GM18526 (cell line): Measurements from ENCODE around the gene NBAS.

ENCODE experiments used
- POLR2A ChIP-seq: IDR thresholded peaks from 3 replicates; pipeline ENCODE4 v1.6.1; 2011; ENCODE audit not compliant: insufficient read length; ENCODE audit errors: extremely low read depth

NBAS gene

GRCh38 chr2:15595936-15596335 lies 34.8 kb upstream of the NBAS start:
- TF ChIP-seq POLR2A = no peak

GRCh38 chr2:15595342-15595905 lies 34.3 kb upstream of the NBAS start:
- TF ChIP-seq POLR2A = no peak

DNA sequence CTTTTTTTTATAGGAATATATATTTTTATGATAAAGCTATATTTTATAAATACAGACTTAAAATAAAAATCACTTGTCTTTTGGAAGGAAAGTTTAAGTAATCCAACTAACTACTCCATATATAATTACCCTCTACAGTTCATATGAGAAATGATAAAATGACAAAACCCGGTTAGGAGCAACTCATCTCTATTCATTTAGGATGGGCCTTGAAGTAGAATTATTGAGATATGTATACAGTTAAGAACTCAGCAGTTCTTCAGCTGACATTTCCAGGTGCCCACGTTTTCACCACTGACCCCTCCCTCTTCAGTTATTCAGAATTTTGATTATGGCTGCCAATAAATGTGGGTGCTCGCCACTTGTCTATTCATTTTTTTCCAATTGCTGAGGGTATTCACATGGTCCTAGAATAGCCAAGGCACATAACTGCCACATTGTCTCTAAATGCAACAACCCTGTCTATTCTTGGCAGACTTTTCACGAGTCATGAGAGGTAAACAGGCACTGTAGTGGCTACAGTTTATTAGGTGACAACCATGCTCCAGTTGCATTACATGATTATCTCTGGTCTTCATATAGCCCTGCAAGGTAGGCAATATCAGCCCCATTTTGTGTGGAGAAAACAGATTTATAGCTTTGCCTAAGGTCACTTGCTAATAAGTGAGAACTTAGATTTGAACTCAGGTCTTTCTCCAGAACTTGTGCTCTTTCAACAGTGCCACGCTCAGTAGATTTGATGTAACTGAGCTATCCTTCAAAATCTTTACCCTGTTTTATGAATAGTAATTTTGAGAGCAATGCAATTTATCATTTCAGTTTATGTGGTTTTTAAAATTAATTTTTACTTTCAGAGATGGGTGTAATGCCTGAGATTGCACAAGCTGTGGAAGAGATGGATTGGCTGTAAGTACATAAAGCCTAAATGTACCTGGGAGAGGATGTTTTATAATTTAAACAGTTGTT lies 33.4 kb upstream of the NBAS start:
- TF ChIP-seq POLR2A = no peak

DNA sequence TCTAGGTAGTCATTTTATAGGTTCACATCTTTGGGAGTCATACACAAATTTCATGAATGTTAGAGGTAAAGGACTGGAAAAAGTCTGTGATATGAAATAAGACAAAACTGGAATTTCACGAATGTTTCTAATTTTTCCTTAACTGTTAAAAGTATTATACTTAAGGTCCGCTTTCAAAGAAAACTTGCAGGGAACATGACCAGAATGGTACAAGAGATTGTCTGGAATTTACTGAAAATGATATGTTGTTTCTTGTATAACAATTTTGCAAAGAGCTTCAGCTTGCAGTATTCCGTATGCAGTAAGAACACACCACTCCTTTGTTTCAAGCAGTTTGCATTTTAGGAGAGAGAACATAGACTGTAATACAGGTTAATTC lies 32.2 kb upstream of the NBAS start:
- no peak for TF ChIP-seq POLR2A

DNA sequence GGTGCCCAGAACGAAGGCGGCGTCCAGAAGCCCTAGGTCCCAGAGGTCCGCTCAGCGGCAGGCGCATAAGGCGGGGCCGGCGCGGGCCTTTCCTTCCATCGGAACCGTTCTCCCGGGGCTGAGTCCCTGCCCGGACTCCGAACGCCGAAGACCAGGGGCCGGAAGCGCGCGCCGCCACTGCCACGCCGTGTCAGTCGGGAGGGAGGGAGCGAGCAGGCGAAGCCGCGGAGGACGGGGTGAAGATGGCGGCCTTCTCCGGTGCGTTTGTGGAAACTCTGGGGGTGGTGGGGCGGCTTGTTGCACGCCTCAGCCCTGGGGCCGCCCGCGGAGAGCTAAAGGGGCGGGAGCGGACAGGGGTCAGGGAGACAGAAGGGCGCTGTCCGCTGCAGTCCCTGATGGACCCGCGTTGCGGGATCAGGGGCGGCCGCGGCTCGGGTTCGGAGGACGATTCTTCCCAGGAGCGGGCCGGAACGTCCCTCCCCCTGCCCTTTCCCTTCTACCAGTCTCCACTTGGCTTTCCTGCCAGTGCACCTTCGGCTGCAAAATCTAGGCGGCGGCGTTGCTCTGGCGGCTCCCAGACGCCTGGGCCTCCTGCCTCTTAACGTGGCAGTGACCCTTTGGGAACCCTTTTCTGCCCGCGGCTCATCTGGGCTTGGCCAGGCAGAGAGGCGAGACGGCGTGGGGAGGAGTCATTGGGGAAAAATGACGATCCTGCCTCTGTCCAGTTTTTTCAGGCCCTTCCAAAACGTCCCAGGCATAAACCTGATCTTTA lies 30.7 kb upstream of the NBAS start, which contains the start of gene DDX1:
Gene DDX1, plus strand, starts transcription at position 177 of the 772 bp plus-strand sequence. Its CDS starts 66 bp downstream, at position 243.
- peak; percentile 86 for TF ChIP-seq POLR2A

DNA sequence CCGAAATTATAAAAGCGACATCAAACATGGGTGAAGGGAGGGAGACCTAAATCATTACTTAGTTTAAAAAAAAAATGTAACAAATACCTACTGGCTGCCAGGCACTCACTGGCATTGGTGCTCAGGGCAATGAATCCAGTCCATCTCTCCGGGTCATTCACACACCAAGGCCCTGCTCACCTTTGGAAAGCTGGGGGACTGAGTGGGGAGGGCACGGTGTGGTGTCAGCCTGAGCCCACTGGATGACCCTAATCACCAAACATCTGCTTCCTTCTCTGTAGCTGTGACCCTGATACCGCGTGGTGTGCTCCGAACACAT lies 30.2 kb upstream of the NBAS start:
- TF ChIP-seq POLR2A = no peak

DNA sequence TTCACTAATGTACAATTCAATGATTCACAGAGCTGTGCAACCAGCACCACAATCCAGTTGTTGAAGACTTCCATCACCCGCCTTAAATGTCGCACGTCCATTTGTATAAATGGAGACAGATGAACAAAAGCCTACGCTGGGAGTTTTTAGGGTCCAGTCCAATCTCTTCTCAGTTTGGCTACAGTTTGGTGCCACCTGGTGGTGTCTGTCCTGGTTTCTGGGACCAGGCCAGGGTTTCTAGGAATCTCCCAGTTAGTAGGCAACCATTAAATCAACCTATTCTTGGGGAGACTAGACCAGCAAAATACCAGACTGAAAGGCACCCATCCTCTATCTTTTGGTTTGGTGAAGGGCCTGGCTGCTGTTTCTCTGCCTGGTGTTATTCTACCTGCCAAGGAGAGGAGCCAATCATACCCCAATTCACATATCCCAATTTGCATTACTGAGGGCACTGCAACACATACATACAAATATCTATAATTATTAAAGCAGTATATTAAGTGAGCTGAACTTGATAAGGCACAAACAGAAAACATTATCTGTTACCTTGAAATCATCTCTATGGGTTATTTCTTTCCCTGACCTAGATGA lies 27.3 kb upstream of the NBAS start:
- TF ChIP-seq POLR2A = no peak

DNA sequence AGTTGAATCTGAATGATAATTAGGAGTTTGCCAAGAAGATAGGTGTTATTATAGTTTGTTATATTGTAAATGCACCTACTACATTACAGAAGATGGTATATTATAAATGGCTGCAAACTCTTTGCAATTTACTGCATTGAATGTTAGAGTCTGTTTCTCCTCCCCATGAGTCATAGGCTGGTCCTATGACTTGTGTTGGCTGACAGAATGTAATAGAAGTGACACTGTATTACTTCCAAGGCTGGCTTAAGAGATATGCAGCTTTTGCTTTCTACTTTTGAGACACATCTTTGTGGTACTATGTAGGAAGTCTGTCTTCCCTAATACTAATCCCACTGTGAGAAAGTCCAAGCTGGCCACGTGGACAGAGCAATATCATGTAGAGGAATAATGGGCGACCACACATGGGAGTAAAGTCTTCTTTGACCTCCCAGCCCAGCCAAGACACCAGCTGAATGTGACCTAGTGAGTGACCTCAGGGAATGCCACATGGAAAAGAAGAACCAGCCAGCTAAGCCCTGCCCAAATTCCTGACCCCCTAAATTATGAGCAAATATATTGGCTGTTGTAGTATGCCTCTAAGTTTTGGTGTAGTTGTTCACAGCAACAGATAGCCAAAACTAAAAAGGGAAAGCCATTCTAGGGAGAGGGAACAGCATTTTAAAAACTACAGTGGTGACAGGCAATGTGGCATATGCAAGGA lies 23.8 kb upstream of the NBAS start:
- TF ChIP-seq POLR2A = no peak

- TF ChIP-seq POLR2A = no peak
Measured at GRCh38 chr2:15584316-15584715, 23.2 kb upstream of the NBAS start.

DNA sequence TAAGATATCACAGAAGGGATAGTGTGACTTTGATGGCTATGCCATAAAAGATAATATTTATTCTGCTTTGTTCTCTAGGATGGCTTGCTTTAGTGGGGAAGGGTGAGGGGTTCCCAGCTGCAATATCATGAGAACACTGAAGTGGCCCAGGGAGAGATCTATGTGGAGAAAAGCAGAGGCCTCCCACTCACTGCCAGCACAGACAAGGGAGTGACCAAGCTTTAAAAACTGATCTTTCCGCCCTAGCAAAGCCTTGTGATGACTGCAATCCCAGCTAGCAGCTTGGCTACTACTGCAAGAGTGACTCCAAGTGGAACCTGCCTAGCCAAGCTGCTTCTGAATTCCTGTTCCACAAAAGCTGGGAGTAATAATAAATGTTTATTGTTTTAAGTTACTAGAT lies 22.7 kb upstream of the NBAS start:
- TF ChIP-seq POLR2A = no peak

- TF ChIP-seq POLR2A = no peak
Measured at GRCh38 chr2:15582710-15583357, 21.7 kb upstream of the NBAS start.

- TF ChIP-seq POLR2A = no peak
Measured at GRCh38 chr2:15580451-15580850, 19.3 kb upstream of the NBAS start.

DNA sequence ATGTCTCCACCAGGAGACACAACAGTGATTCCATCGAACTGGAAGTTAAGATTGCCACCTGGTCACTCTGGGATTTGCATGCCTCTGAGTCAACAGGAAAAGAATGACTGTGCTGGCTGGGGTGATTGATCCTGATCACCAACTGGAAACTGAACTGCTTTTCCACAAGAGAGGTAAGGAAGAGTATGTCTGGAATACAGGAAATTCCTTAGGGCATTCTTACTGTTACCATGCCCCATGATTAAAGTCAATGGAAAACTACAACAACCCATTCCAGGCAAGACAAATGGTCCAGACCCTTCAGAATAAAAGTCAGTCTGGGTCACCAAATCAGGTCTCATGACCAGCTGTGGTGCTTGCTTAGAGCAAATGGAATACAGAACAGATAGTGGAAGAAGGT lies 18.5 kb upstream of the NBAS start:
- no peak for TF ChIP-seq POLR2A

DNA sequence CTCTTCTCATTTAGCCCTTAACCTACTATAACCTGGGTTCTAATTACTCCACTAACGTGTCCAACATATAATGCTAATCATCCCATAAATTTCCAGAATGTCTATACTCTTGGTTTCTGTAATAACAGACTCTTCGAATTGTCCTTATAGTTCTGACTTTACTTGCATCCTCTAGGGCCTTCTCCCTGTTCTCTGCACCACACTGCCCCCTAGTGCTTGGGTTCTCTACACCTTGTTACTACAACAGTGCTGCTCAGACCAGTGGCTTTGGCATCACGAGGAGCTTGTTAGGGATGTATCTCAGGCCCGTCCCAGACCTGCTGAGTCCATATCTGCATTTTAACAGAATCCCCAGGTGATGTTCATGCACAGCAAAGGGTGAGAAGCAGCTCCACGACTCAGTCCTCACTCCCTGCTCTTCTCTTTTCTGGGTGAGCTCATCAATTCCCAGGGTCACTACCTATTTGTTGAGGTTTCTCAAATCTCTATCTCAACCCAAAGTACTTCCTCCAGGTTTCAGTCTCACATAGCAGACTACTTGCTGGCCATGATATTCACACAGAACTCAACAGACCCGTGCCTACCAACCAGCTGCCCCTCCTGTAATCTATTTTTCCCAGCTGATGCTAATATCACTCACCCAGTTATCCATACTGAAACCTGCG lies 16.1 kb upstream of the NBAS start:
- no peak for TF ChIP-seq POLR2A
